Astrocyte (in vitro differentiated cells and primary cell): ENCODE measurements around the gene A3GALT2. TPM values are rescaled to one million over a fixed set of nuclear protein-coding genes. Genes with fewer than 3 reads are reported as not detected.
A peak's percentile ranks its signal among the peaks of the same experiment; 100 is the strongest.

ENCODE experiments used
- DNase-seq: peaks from one replicate; pipeline ENCODE4 v3.0.0-alpha.2; 2010; ENCODE audit warnings: low read depth
- FAIRE-seq: peaks from 2 replicates; lab custom pipeline; 2011; peaks lifted over from hg19 to GRCh38; lab: Jason Lieb, UNC
- H2AFZ ChIP-seq: 2 replicates; pipeline ENCODE4 v1.6.0; 2012; ENCODE audit warnings: low read depth, low read length, inconsistent platforms
- H3K27ac ChIP-seq: 2 replicates; pipeline ENCODE4 v1.5.1; 2011; ENCODE audit warnings: low read depth, low read length, inconsistent platforms
- H3K27me3 ChIP-seq: 2 replicates; pipeline ENCODE4 v1.6.0; 2011; ENCODE audit warnings: low read length, inconsistent platforms; ENCODE audit not compliant: insufficient read depth
- H3K36me3 ChIP-seq: 2 replicates; pipeline ENCODE4 v1.5.1; 2011; ENCODE audit warnings: low read length, inconsistent platforms; ENCODE audit not compliant: insufficient read depth
- H3K4me1 ChIP-seq: 2 replicates; pipeline ENCODE4 v1.5.1; 2011; ENCODE audit warnings: low read length, inconsistent platforms; ENCODE audit not compliant: insufficient read depth
- H3K4me2 ChIP-seq: 2 replicates; pipeline ENCODE4 v1.6.0; 2012; ENCODE audit warnings: low read length, inconsistent platforms
- H3K4me3 ChIP-seq: 2 replicates; pipeline ENCODE4 v1.5.1; 2011; ENCODE audit warnings: low read depth, mild to moderate bottlenecking, low read length, inconsistent platforms; ENCODE audit not compliant: insufficient read depth
- H3K79me2 ChIP-seq: 2 replicates; pipeline ENCODE4 v1.6.0; 2012; ENCODE audit warnings: mild to moderate bottlenecking, low read length, inconsistent platforms; ENCODE audit not compliant: insufficient read depth
- H3K9ac ChIP-seq: 2 replicates; pipeline ENCODE4 v1.6.0; 2012; ENCODE audit warnings: mild to moderate bottlenecking, low read length, inconsistent platforms
- H3K9me3 ChIP-seq: 2 replicates; pipeline ENCODE4 v1.5.1; 2012; ENCODE audit warnings: low read depth, mild to moderate bottlenecking, low read length, inconsistent platforms; ENCODE audit not compliant: insufficient read depth
- H4K20me1 ChIP-seq: 2 replicates; pipeline ENCODE4 v1.6.0; 2012; ENCODE audit warnings: low read length, inconsistent platforms; ENCODE audit not compliant: insufficient read depth
- H3K27ac Mint-ChIP-seq: one replicate; pipeline ENCODE4 v1.8.0; 2021; ENCODE audit warnings: mild to moderate bottlenecking, mixed read lengths; ENCODE audit not compliant: unreplicated experiment
- H3K27me3 Mint-ChIP-seq: one replicate; pipeline ENCODE4 v1.8.0; 2021; ENCODE audit warnings: low read depth, mixed read lengths; ENCODE audit not compliant: unreplicated experiment
- H3K36me3 Mint-ChIP-seq: one replicate; pipeline ENCODE4 v1.8.0; 2021; ENCODE audit warnings: low read depth, mixed read lengths; ENCODE audit not compliant: unreplicated experiment
- H3K4me1 Mint-ChIP-seq: one replicate; pipeline ENCODE4 v1.8.0; 2021; ENCODE audit warnings: low read depth, mixed read lengths; ENCODE audit not compliant: unreplicated experiment
- H3K4me3 Mint-ChIP-seq: one replicate; pipeline ENCODE4 v1.8.0; 2021; ENCODE audit warnings: mild to moderate bottlenecking, moderate library complexity, mixed read lengths; ENCODE audit not compliant: unreplicated experiment
- H3K9me3 Mint-ChIP-seq: one replicate; pipeline ENCODE4 v1.8.0; 2021; ENCODE audit warnings: mild to moderate bottlenecking, mixed read lengths; ENCODE audit not compliant: unreplicated experiment
- EZH2 ChIP-seq: IDR thresholded peaks from 2 replicates; pipeline ENCODE4 v1.6.1; 2012; ENCODE audit warnings: mild to moderate bottlenecking, low read length, inconsistent platforms; ENCODE audit not compliant: insufficient read depth
- total RNA-seq: library from RNA; stranded (reverse); gene quantifications from 2 replicates; pipeline ENCODE4 v1.2.1, GENCODE V29; 2021
- TF ChIP-seq, protein P1 (sequence below): IDR thresholded peaks from 2 replicates; pipeline ENCODE4 v1.5.1; 2011; ENCODE audit warnings: low read depth, mild to moderate bottlenecking, inconsistent platforms, low read length, moderate library complexity; ENCODE audit not compliant: insufficient read depth

Gene A3GALT2
- total RNA-seq, 1 donor from 2014 or later = not detected

GRCh38 chr1:33272509-33272908, 48.4 kb downstream of the A3GALT2 start:
- no peak overlapping the region for H3K4me2 ChIP-seq
- no peaks in the 10 kb centered on the region for H3K4me1 ChIP-seq
- Mint-ChIP-seq H3K9me3 (no peaks in the 10 kb centered on the region), H3K4me3 (no peak overlapping the region), H3K4me1 (peaks cover 6% of the 10 kb centered on the region), H3K36me3 (peaks cover 20% of the 10 kb centered on the region), H3K27ac (peak overlapping the region; percentile 43), H3K27me3 (no peaks in the 10 kb centered on the region)
- peaks cover 6% of the 10 kb centered on the region for H3K36me3 ChIP-seq
- H3K27ac ChIP-seq = no peak overlapping the region
- H3K4me3 ChIP-seq = no peak overlapping the region
- H3K79me2 ChIP-seq = peaks cover 76% of the 10 kb centered on the region
- TF ChIP-seq, protein P1, sequence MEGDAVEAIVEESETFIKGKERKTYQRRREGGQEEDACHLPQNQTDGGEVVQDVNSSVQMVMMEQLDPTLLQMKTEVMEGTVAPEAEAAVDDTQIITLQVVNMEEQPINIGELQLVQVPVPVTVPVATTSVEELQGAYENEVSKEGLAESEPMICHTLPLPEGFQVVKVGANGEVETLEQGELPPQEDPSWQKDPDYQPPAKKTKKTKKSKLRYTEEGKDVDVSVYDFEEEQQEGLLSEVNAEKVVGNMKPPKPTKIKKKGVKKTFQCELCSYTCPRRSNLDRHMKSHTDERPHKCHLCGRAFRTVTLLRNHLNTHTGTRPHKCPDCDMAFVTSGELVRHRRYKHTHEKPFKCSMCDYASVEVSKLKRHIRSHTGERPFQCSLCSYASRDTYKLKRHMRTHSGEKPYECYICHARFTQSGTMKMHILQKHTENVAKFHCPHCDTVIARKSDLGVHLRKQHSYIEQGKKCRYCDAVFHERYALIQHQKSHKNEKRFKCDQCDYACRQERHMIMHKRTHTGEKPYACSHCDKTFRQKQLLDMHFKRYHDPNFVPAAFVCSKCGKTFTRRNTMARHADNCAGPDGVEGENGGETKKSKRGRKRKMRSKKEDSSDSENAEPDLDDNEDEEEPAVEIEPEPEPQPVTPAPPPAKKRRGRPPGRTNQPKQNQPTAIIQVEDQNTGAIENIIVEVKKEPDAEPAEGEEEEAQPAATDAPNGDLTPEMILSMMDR = no peak
- TF ChIP-seq EZH2 = no peak
- H4K20me1 ChIP-seq = peaks cover 84% of the 10 kb centered on the region
- no peak for DNase-seq
- H3K9me3 ChIP-seq = no peaks in the 10 kb centered on the region
- no peak overlapping the region for H2AFZ ChIP-seq
- no peaks in the 10 kb centered on the region for H3K27me3 ChIP-seq
- no peak overlapping the region for H3K9ac ChIP-seq
- FAIRE-seq = no peak

- FAIRE-seq (no peak), DNase-seq (no peak)
- Histone ChIP-seq H4K20me1 (peaks cover 90% of the 10 kb centered on the region), H2AFZ (no peak overlapping the region), H3K4me1 (no peaks in the 10 kb centered on the region), H3K27me3 (no peaks in the 10 kb centered on the region), H3K4me3 (no peak overlapping the region), H3K79me2 (peaks cover 77% of the 10 kb centered on the region), H3K27ac (no peak overlapping the region), H3K9ac (no peak overlapping the region), H3K9me3 (no peaks in the 10 kb centered on the region), H3K36me3 (peaks cover 1% of the 10 kb centered on the region), H3K4me2 (no peak overlapping the region)
- no peak overlapping the region for H3K4me3 Mint-ChIP-seq
- H3K27me3 Mint-ChIP-seq = no peaks in the 10 kb centered on the region
- TF ChIP-seq EZH2 = no peak
- TF ChIP-seq, protein P1 = no peak
- no peaks in the 10 kb centered on the region for H3K9me3 Mint-ChIP-seq
- H3K27ac Mint-ChIP-seq = no peak overlapping the region
- peaks cover 11% of the 10 kb centered on the region for H3K4me1 Mint-ChIP-seq
- peaks cover 18% of the 10 kb centered on the region for H3K36me3 Mint-ChIP-seq
These were observed 49.0 kb downstream of the A3GALT2 start for GRCh38 chr1:33271666-33272505.
